Measurements from ENCODE around the gene ERBB2. TPM values are rescaled to one million over a fixed set of nuclear protein-coding genes. Genes with fewer than 3 reads are reported as not detected.
A peak's percentile ranks its signal among the peaks of the same experiment; 100 is the strongest.

Gene ERBB2
- total RNA-seq, 1 experiment from 2014 or later = 216 TPM

DNA sequence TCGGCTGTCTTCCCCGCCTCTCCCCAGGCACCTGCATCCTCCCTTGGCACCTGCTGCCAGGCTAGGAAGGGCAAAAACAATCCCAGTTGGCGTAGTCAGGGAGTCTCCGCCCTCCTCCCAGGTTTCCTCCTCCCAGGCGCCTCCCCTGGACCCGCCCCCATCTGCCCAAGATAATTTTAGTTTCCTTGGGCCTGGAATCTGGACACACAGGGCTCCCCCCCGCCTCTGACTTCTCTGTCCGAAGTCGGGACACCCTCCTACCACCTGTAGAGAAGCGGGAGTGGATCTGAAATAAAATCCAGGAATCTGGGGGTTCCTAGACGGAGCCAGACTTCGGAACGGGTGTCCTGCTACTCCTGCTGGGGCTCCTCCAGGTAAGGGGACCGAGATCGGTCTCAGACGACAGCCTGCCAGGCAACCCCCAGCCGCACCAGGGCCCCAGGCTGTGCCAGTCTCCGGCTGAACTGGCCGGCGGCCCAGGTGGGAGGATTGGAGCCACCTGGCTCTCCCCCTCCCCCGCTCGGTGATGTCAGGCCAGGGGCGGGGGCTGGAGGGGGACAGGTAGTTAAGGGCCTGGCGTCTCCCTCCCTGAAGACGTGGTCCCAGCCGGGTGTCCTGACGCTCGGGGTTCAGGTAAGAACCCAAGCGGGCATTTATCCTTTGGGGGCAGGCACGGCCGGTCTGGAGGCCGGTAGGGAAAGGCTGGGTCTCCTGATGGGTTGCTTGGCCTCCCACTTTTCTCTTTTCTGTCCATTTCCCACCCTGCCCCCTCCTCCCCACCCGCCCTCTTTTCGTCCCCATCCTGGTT is 38.1 kb downstream of the ERBB2 start, which contains the start of gene GRB7:
TSS of gene GRB7 (plus strand) at position 179 of the 808 bp plus-strand sequence. CDS start 4,364 bp downstream, outside the sequence.
- H2BK120ac ChIP-seq (ENCODE audit: low read depth, low read length, poor library complexity, severe bottlenecking) = no peak within 1 kb of the TSS
- no peaks in the 10 kb centered on the region for H3K27me3 ChIP-seq (ENCODE audit: insufficient read depth, low read length)
- TF ChIP-seq, protein P1, sequence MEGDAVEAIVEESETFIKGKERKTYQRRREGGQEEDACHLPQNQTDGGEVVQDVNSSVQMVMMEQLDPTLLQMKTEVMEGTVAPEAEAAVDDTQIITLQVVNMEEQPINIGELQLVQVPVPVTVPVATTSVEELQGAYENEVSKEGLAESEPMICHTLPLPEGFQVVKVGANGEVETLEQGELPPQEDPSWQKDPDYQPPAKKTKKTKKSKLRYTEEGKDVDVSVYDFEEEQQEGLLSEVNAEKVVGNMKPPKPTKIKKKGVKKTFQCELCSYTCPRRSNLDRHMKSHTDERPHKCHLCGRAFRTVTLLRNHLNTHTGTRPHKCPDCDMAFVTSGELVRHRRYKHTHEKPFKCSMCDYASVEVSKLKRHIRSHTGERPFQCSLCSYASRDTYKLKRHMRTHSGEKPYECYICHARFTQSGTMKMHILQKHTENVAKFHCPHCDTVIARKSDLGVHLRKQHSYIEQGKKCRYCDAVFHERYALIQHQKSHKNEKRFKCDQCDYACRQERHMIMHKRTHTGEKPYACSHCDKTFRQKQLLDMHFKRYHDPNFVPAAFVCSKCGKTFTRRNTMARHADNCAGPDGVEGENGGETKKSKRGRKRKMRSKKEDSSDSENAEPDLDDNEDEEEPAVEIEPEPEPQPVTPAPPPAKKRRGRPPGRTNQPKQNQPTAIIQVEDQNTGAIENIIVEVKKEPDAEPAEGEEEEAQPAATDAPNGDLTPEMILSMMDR (conservative IDR thresholded peaks at IDR 0.05) = no peak
- H3K27ac ChIP-seq (ENCODE audit: insufficient read length, low read depth, low read length) = no peak within 1 kb of the TSS
- H3K9me3 ChIP-seq (ENCODE audit: control insufficient read depth, low read depth, low read length) = no peaks in the 10 kb centered on the region
- H3K4me1 ChIP-seq (ENCODE audit: insufficient read depth, low read length) = peaks cover 3% of the 10 kb centered on the region; the same call in 1 of the 2 replicates
- H3K18ac ChIP-seq (ENCODE audit: insufficient read length, low read depth, low read length) = peak within 1 kb of the TSS; percentile 69
- H3T11ph ChIP-seq (ENCODE audit: low read length) = no peak within 1 kb of the TSS
- H4K91ac ChIP-seq (ENCODE audit: insufficient read length, low read depth, low read length) = no peak within 1 kb of the TSS
- no peak within 1 kb of the TSS for H4K5ac ChIP-seq (ENCODE audit: insufficient read length, low read depth, low read length)
- H3K23me2 ChIP-seq (ENCODE audit: insufficient read length, low read depth, low read length, poor library complexity, severe bottlenecking) = peaks cover 27% of the 10 kb centered on the region
- H3K4ac ChIP-seq (ENCODE audit: low read depth, low read length) = no peak within 1 kb of the TSS
- Mint-ChIP-seq H3K36me3 (ENCODE audit: insufficient read depth in 1 of 3, low read depth in 3 of 3) (peaks cover under 1 to 11% (median 5%) of the 10 kb centered on the region in 3 experiments; a peak in 6 of 7 replicates), H3K4me3 (peak within 1 kb of the TSS; percentile 85 to 87), H3K4me1 (peaks cover 31 to 38% of the 10 kb centered on the region in 2 experiments), H3K27ac (peak within 1 kb of the TSS; percentile 89 to 99 (median 98); a peak in 6 of 7 replicates), H3K9me3 (no peaks in the 10 kb centered on the region), H3K27me3 (ENCODE audit: low read depth) (peaks cover 3% of the 10 kb centered on the region; the same call in 1 of the 2 replicates)
- peak; percentile 86 for DNase-seq
- H4K8ac ChIP-seq (replicated peaks; ENCODE audit: insufficient read length, low read depth, low read length) = no peak within 1 kb of the TSS
- no CpG with 5 or more reads among the region's 34 CpGs for WGBS (ENCODE audit: extremely low coverage, insufficient read length, low lambda C conversion rate)
- no peak within 1 kb of the TSS for H2BK12ac ChIP-seq (ENCODE audit: insufficient read length, low read depth, low read length)
- no peak within 1 kb of the TSS for H2AFZ ChIP-seq (ENCODE audit: low read length)
- H3K4me2 ChIP-seq (ENCODE audit: insufficient read depth, insufficient read length, low read length) = peak within 1 kb of the TSS; percentile 73
- H2BK20ac ChIP-seq (ENCODE audit: low read depth, low read length, poor library complexity, severe bottlenecking) = no peak within 1 kb of the TSS
- H3K14ac ChIP-seq (ENCODE audit: insufficient read depth, low read length) = peak within 1 kb of the TSS; percentile 70
- no peak within 1 kb of the TSS for H3K23ac ChIP-seq (ENCODE audit: insufficient read length, low read depth, low read length)
- H3K56ac ChIP-seq (ENCODE audit: insufficient read length, low read depth, low read length) = no peak within 1 kb of the TSS
- peak within 1 kb of the TSS; percentile 20 for H2BK5ac ChIP-seq (ENCODE audit: insufficient read length, low read length)
- peak within 1 kb of the TSS; percentile 69 for H3K9ac ChIP-seq (ENCODE audit: extremely low read depth, insufficient read length, low read length)
- no peaks in the 10 kb centered on the region for H4K20me1 ChIP-seq (ENCODE audit: control insufficient read depth, insufficient read depth, insufficient read length)
- peaks cover 2% of the 10 kb centered on the region; the same call in 1 of the 2 replicates for H3K79me2 ChIP-seq (ENCODE audit: insufficient read depth, low read length)
- no peaks in the 10 kb centered on the region for H3K79me1 ChIP-seq (ENCODE audit: insufficient read depth, low read depth, low read length, poor library complexity, severe bottlenecking)
- no peak within 1 kb of the TSS for H2AK5ac ChIP-seq (ENCODE audit: insufficient read length, low read length)
- no peak within 1 kb of the TSS; the same call in 1 of the 2 replicates for H2BK15ac ChIP-seq (ENCODE audit: low read depth, low read length)
